Trophoblast cell (in vitro differentiated cells and primary cell): ENCODE measurements around the gene JPH3.

ENCODE experiments used
- DNase-seq, 2 donors: peaks; one replicate each; pipeline ENCODE4 v3.0.0-alpha.2; 2016
- H2AFZ ChIP-seq: 2 replicates; pipeline ENCODE4 v1.6.1; 2013; ENCODE audit warnings: low read length, moderate library complexity, mild to moderate bottlenecking; ENCODE audit not compliant: insufficient read depth, poor library complexity
- H2AK5ac ChIP-seq: 2 replicates; pipeline ENCODE4 v1.6.1; 2013; ENCODE audit warnings: mild to moderate bottlenecking, low read length
- H2BK120ac ChIP-seq: 2 replicates; pipeline ENCODE4 v1.6.1; 2013; ENCODE audit warnings: low read length, mild to moderate bottlenecking, moderate library complexity; ENCODE audit not compliant: insufficient read depth, poor library complexity
- H2BK12ac ChIP-seq: 2 replicates; pipeline ENCODE4 v1.6.1; 2013; ENCODE audit warnings: mild to moderate bottlenecking, low read length, moderate library complexity
- H2BK5ac ChIP-seq: 2 replicates; pipeline ENCODE4 v1.6.1; 2013; ENCODE audit warnings: low read length, low read depth, moderate library complexity, mild to moderate bottlenecking; ENCODE audit not compliant: poor library complexity
- H3K14ac ChIP-seq: 2 replicates; pipeline ENCODE4 v1.6.1; 2013; ENCODE audit warnings: mild to moderate bottlenecking, low read length
- H3K18ac ChIP-seq: 2 replicates; pipeline ENCODE4 v1.6.1; 2013; ENCODE audit warnings: mild to moderate bottlenecking, low read length
- H3K23ac ChIP-seq: 2 replicates; pipeline ENCODE4 v1.6.1; 2013; ENCODE audit warnings: low read length
- H3K27ac ChIP-seq: 2 replicates; pipeline ENCODE4 v1.5.1; 2013; ENCODE audit warnings: low read depth, mild to moderate bottlenecking, inconsistent platforms, low read length, moderate library complexity
- H3K27me3 ChIP-seq: 2 replicates; pipeline ENCODE4 v1.6.1; 2013; ENCODE audit warnings: inconsistent platforms, mild to moderate bottlenecking, low read length, moderate library complexity; ENCODE audit not compliant: insufficient read depth
- H3K36me3 ChIP-seq, 2 experiments: 1 replicate in 1 of 2; 2 replicates in 1 of 2; pipeline ENCODE4 v1.6.1; 2013; ENCODE audit warnings: low read length in 2 of 2, mild to moderate bottlenecking in 2 of 2, moderate library complexity in 1 of 2; ENCODE audit not compliant: insufficient read depth in 2 of 2, control insufficient read depth in 1 of 2
- H3K4ac ChIP-seq: 2 replicates; pipeline ENCODE4 v1.6.1; 2013; ENCODE audit warnings: low read depth, mild to moderate bottlenecking, low read length, moderate library complexity
- H3K4me1 ChIP-seq, 2 experiments: 1 replicate in 1 of 2; 2 replicates in 1 of 2; pipeline ENCODE4 v1.6.1; 2013; ENCODE audit warnings: low read length in 2 of 2, mild to moderate bottlenecking in 2 of 2, moderate library complexity in 1 of 2; ENCODE audit not compliant: insufficient read depth in 2 of 2, control insufficient read depth in 1 of 2
- H3K4me2 ChIP-seq: 2 replicates; pipeline ENCODE4 v1.6.1; 2013; ENCODE audit warnings: inconsistent platforms, mild to moderate bottlenecking, low read length, moderate library complexity
- H3K4me3 ChIP-seq: 2 replicates; pipeline ENCODE4 v1.5.1; 2013; ENCODE audit warnings: mild to moderate bottlenecking, low read depth, low read length, inconsistent platforms
- H3K79me1 ChIP-seq: one replicate; pipeline ENCODE4 v1.6.1; 2013; ENCODE audit warnings: low read length
- H3K79me2 ChIP-seq: 2 replicates; pipeline ENCODE4 v1.6.1; 2013; ENCODE audit warnings: low read length, mild to moderate bottlenecking; ENCODE audit not compliant: control insufficient read depth, insufficient read depth, poor library complexity
- H3K9ac ChIP-seq: 2 replicates; pipeline ENCODE4 v1.6.1; 2013; ENCODE audit warnings: mild to moderate bottlenecking, low read length
- H3K9me3 ChIP-seq: 2 replicates; pipeline ENCODE4 v1.6.1; 2013; ENCODE audit warnings: low read depth, mild to moderate bottlenecking, control low read depth, inconsistent platforms, low read length; ENCODE audit not compliant: insufficient read depth
- H4K12ac ChIP-seq: 2 replicates; pipeline ENCODE4 v1.6.1; 2013; ENCODE audit warnings: low read depth, mild to moderate bottlenecking, low read length, moderate library complexity
- H4K8ac ChIP-seq: 2 replicates; pipeline ENCODE4 v1.6.1; 2013; ENCODE audit warnings: low read depth, mild to moderate bottlenecking, low read length, moderate library complexity
- H4K91ac ChIP-seq: one replicate; pipeline ENCODE4 v1.6.1; 2013; ENCODE audit warnings: low read depth, mild to moderate bottlenecking, low read length, moderate library complexity
- WGBS: extraction: QIAGEN DNeasy Blood & Tissue Kit; methylation state at CpG from one replicate; pipeline ENCODE4 v1.1.7; 2013; ENCODE audit warnings: missing lambda C conversion rate; ENCODE audit not compliant: insufficient read length, insufficient coverage; ENCODE audit errors: extremely low coverage; 5-methylcytosine and 5-hydroxymethylcytosine counted together

The JPH3 gene

GRCh38 chr16:87592018-87592712, 10.1 kb upstream of the JPH3 start:
- H4K8ac ChIP-seq, result no peak overlapping the region
- H3K36me3 ChIP-seq, result no peaks in the 10 kb centered on the region
- DNase-seq, result no peak
- H2AFZ ChIP-seq, result no peak overlapping the region
- no peaks in the 10 kb centered on the region for H3K27me3 ChIP-seq
- no peak overlapping the region for H4K91ac ChIP-seq
- H2AK5ac ChIP-seq, result no peak overlapping the region
- H3K23ac ChIP-seq, result no peak overlapping the region
- no peaks in the 10 kb centered on the region for H3K79me1 ChIP-seq
- no peak overlapping the region for H3K9ac ChIP-seq
- no peak overlapping the region for H2BK12ac ChIP-seq
- H3K4me1 ChIP-seq, result no peaks in the 10 kb centered on the region
- H3K4me3 ChIP-seq, result peak overlapping the region; percentile 42
- no peak overlapping the region for H3K14ac ChIP-seq
- H3K18ac ChIP-seq, result no peak overlapping the region
- H4K12ac ChIP-seq, result no peak overlapping the region
- H2BK120ac ChIP-seq, result no peak overlapping the region
- no peak overlapping the region for H3K27ac ChIP-seq
- WGBS, result no CpG with 5 or more reads among the region's 21 CpGs
- no peak overlapping the region for H3K4ac ChIP-seq
- no peak overlapping the region for H2BK5ac ChIP-seq
- H3K9me3 ChIP-seq, result no peaks in the 10 kb centered on the region
- H3K79me2 ChIP-seq, result no peaks in the 10 kb centered on the region
- no peak overlapping the region for H3K4me2 ChIP-seq

- no CpG with 5 or more reads among the region's 10 CpGs for WGBS
- no peak overlapping the region for H4K12ac ChIP-seq
- H3K79me2 ChIP-seq, result no peaks in the 10 kb centered on the region
- H3K4me1 ChIP-seq, result no peaks in the 10 kb centered on the region
- no peak overlapping the region for H2BK120ac ChIP-seq
- no peak overlapping the region for H3K14ac ChIP-seq
- H2AFZ ChIP-seq, result no peak overlapping the region
- no peak overlapping the region for H3K23ac ChIP-seq
- no peak overlapping the region for H3K4me3 ChIP-seq
- H3K27ac ChIP-seq, result no peak overlapping the region
- H3K36me3 ChIP-seq, result no peaks in the 10 kb centered on the region
- no peaks in the 10 kb centered on the region for H3K79me1 ChIP-seq
- H4K8ac ChIP-seq, result no peak overlapping the region
- no peak overlapping the region for H2BK5ac ChIP-seq
- no peak overlapping the region for H3K4me2 ChIP-seq
- no peak overlapping the region for H3K4ac ChIP-seq
- no peak overlapping the region for H3K9ac ChIP-seq
- no peak for DNase-seq
- no peaks in the 10 kb centered on the region for H3K27me3 ChIP-seq
- no peak overlapping the region for H2BK12ac ChIP-seq
- no peak overlapping the region for H4K91ac ChIP-seq
- H3K18ac ChIP-seq, result no peak overlapping the region
- peaks cover 2% of the 10 kb centered on the region for H3K9me3 ChIP-seq
- H2AK5ac ChIP-seq, result no peak overlapping the region
Observed at GRCh38 chr16:87593710-87594258, 8.5 kb upstream of the JPH3 start.

- H3K4me3 ChIP-seq, result no peak overlapping the region
- no peaks in the 10 kb centered on the region for H3K27me3 ChIP-seq
- no peak overlapping the region for H4K91ac ChIP-seq
- no peak overlapping the region for H3K4me2 ChIP-seq
- H3K79me1 ChIP-seq, result no peaks in the 10 kb centered on the region
- H3K18ac ChIP-seq, result no peak overlapping the region
- H3K4me1 ChIP-seq, result no peaks in the 10 kb centered on the region
- H3K79me2 ChIP-seq, result no peaks in the 10 kb centered on the region
- no peak overlapping the region for H3K4ac ChIP-seq
- no peak overlapping the region for H3K23ac ChIP-seq
- H3K27ac ChIP-seq, result no peak overlapping the region
- H2AFZ ChIP-seq, result no peak overlapping the region
- no CpG with 5 or more reads among the region's 5 CpGs for WGBS
- H2BK12ac ChIP-seq, result no peak overlapping the region
- no peak for DNase-seq
- H4K8ac ChIP-seq, result no peak overlapping the region
- H2BK5ac ChIP-seq, result no peak overlapping the region
- H2AK5ac ChIP-seq, result no peak overlapping the region
- no peak overlapping the region for H3K14ac ChIP-seq
- H3K36me3 ChIP-seq, result no peaks in the 10 kb centered on the region
- no peak overlapping the region for H4K12ac ChIP-seq
- H2BK120ac ChIP-seq, result no peak overlapping the region
- peaks cover 2% of the 10 kb centered on the region for H3K9me3 ChIP-seq
- H3K9ac ChIP-seq, result no peak overlapping the region
Observed at GRCh38 chr16:87595712-87596111, 6.6 kb upstream of the JPH3 start.

DNA sequence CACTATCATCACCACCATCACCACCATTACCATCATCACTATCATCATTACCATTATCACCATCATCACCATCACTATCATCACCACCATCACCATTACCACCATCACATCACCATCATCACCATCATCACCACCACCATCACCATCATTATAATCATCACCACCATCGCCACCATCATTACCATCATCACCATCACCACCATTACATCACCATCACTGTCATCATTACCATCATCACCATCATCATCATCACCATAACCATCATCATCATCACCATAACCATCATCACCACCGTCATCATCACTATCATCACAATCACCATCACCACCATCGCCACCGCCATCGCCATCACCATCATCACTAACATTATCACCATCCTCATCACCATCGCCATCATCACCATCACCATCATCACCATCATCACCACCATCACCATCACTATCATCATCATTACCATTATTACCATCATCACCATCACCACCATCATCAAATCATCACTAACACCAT, 4.9 kb upstream of the JPH3 start:
- Histone ChIP-seq H2BK12ac (no peak overlapping the region), H3K4me2 (no peak overlapping the region), H2BK5ac (no peak overlapping the region), H3K4me3 (peak overlapping the region; percentile 47), H2AFZ (no peak overlapping the region), H3K4me1 (no peaks in the 10 kb centered on the region), H4K8ac (no peak overlapping the region), H3K23ac (peak overlapping the region; percentile 90), H4K91ac (no peak overlapping the region), H3K9me3 (peaks cover 2% of the 10 kb centered on the region), H3K27me3 (no peaks in the 10 kb centered on the region), H2AK5ac (no peak overlapping the region), H3K36me3 (no peaks in the 10 kb centered on the region), H3K27ac (no peak overlapping the region), H3K79me1 (no peaks in the 10 kb centered on the region), H3K9ac (no peak overlapping the region), H2BK120ac (no peak overlapping the region), H4K12ac (no peak overlapping the region), H3K14ac (no peak overlapping the region), H3K18ac (no peak overlapping the region), H3K79me2 (no peaks in the 10 kb centered on the region), H3K4ac (no peak overlapping the region)
- no peak for DNase-seq
- WGBS, result 100% methylated on average over 1 of the region's 6 CpGs
